Activated T-cell treated with anti-CD3 and anti-CD28 coated beads for 48 hours (primary cell): ENCODE measurements around the gene CEP350.

Experiments used
- DNase-seq: peaks from one replicate; pipeline ENCODE4 v3.0.0-alpha.2; 2020; ENCODE audit warnings: low read depth

Gene CEP350, protein sequence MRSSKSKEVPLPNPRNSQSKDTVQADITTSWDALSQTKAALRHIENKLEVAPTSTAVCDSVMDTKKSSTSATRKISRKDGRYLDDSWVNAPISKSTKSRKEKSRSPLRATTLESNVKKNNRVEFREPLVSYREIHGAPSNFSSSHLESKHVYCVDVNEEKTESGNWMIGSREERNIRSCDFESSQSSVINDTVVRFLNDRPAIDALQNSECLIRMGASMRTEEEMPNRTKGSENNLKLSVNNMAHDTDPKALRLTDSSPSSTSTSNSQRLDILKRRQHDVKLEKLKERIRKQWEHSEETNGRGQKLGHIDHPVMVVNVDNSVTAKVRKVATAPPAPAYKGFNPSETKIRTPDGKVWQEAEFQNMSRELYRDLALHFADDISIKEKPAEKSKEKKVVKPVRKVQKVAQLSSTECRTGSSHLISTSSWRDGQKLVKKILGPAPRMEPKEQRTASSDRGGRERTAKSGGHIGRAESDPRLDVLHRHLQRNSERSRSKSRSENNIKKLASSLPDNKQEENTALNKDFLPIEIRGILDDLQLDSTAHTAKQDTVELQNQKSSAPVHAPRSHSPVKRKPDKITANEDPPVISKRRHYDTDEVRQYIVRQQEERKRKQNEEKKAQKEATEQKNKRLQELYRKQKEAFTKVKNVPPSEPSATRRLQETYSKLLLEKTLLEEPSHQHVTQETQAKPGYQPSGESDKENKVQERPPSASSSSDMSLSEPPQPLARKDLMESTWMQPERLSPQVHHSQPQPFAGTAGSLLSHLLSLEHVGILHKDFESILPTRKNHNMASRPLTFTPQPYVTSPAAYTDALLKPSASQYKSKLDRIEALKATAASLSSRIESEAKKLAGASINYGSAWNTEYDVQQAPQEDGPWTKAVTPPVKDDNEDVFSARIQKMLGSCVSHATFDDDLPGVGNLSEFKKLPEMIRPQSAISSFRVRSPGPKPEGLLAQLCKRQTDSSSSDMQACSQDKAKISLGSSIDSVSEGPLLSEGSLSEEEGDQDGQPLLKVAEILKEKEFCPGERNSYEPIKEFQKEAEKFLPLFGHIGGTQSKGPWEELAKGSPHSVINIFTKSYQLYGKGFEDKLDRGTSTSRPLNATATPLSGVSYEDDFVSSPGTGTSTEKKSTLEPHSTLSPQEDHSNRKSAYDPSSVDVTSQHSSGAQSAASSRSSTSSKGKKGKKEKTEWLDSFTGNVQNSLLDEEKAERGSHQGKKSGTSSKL (N-terminal part only)

DNA sequence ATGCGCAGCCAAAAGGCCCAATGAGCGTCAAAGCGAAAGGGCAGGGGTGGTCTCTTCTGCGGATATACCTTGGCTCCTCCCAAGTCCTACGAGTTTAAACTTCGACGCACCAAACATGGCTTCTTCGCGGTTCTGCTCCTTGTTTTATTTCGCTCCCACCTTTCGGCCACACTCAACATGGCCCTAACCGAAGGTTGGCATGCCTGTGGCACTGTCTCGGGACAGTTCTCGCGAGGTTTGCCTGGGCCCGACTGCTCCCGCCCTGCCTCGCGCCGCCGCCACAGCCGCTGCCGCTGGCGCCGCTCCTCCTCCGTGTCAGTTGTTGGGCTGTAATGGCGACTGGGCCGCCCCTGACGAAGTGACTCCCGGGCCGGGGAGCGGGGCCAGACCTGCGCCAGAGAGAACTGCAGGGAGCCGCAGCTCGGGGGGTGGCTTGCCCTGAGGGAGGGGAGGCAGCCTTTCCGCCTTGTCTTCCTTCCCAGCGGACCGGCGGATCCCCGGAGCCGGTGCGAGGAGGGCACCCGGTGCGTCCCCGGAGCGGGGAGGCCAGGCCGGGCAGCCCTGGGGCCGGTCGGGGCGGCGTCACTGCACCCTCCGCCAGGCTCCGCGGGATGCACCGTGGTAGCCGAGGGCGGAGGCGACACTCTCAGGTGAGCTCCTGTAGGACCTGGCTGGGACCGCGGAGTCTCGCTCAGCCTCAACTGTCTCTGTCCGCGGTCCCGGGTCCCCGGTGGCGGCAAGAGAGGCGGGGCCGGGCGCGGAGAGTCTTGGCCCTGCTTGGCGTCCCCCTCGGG, at the start of gene CEP350:
CEP350 (plus strand) TSS at position 318 of the 794 bp plus-strand sequence. CDS start 31,372 bp downstream, outside the sequence.
- peak; percentile 96 for DNase-seq

DNA sequence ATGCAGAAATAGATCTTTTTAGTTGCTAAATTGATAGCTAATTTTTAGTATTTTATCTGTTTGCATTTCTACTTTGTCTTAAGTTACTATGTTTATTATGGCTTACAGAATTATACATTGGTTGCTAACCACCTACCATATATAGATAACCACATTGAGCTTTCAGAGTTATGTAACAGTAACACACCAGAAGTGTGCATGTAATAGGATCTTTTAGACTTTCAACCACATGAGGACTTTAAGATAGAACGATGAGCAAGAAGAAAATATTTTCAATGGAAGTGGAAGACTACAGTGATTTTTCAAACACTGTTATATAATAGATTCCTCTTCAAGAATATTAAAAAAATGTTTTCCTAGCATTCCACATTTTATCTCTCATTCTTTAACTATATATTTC, 43.7 kb upstream of the CEP350 start:
- DNase-seq = no peak

DNA sequence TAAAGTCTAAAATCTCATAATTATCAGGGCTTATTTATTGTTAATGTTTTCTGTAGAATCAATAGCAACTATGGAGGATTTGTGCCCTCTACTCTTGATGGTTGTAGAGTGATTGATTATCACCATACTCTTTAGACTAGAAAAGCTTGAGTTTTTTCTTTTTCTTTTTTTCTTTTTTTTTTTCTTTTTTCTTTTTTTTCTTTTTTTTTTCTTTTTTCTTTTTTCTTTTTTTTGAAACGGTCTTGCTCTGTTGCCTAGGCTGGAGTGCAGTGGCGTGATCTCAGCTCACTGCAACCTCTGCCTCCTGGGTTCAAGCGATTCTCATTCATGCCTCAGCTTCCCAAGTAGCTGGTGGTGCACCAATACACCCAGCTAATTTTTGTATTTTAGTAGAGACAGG, 42.8 kb upstream of the CEP350 start:
- no peak for DNase-seq

DNA sequence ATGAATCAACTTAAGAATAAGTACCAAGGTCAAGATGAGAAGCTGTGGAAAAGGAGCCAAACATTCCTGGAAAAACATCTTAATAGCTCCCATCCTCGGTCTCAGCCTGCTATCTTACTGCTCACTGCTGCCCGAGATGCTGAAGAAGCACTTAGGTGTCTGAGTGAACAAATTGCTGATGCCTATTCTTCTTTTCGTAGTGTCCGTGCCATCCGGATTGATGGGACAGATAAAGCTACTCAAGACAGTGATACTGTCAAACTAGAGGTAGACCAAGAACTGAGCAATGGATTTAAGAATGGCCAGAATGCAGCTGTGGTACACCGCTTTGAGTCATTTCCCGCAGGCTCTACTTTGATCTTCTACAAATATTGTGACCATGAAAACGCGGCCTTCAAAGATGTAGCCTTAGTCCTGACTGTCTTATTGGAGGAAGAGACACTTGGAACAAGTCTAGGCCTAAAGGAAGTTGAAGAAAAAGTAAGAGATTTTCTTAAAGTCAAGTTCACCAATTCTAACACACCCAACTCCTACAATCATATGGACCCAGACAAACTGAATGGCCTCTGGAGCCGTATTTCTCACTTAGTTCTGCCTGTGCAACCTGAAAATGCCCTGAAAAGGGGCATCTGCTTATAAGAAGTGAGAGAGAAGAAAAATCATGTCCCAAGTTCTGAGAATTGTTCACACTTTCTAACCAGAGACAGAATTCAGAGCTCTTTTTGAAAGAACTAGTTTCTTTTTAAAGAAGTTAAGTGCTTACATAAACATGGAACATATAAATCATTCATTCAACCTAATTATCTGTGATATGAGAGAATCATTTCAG, 36.8 kb upstream of the CEP350 start:
- no peak for DNase-seq

DNA sequence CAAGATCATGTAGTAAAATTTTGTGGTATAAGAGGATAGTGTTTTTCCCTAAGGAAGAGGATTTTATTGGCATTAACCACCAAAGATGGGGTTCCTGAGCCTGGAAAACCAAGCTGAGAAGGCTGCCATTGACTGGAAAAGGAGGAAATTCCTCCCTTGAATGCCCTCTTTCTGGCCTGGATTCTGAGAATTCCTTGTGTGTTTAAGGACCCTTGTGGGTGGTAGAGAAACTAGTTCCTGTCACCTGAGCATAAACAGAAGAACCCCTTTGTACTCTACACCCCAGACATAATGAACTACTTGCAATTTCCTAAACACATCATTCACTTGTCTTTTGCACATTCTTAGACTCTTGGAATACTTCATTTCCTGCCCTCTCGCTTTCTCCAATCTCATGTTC, 33.1 kb upstream of the CEP350 start:
- DNase-seq = no peak

DNA sequence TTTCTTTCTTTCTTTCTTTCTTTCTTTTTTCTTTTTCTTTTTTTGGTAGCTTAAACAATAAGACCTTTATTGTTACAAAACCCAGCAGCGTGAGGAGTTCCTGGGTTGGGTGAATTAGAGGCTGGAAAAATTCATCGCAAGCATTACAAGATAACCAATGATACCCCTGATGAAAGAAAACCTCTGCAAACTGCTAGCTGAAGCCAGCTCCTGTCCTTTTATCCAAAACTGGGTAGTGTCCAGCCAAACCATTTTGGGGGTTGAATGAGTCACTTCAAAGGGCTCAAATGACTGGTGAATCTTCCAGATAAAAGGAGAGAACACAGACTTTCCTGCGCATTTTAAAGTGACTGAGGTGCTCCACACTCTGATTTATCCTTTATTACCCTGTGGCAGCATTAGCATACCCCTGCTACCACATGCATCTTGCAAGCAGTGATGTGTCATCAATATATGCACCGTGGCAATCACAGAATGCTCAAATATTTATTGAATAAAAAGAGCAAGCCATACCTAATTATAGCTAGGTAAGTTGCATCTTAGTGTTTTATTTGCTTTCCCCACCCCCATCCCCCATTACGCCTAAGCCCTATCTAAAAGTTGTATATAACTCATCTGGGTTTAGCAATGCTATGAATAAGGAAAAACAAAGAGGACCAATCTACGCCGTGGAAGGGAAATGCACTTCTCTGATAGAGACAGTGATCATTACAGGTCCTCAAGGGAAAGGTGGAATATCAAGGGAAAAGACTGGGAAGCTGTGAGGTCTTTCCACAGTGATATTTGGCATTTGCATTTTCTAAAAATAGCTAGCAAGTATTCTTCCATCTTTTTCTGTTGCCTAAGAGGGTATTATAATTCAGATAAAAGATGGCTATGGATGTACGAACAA, 32.4 kb upstream of the CEP350 start:
- no peak for DNase-seq

DNA sequence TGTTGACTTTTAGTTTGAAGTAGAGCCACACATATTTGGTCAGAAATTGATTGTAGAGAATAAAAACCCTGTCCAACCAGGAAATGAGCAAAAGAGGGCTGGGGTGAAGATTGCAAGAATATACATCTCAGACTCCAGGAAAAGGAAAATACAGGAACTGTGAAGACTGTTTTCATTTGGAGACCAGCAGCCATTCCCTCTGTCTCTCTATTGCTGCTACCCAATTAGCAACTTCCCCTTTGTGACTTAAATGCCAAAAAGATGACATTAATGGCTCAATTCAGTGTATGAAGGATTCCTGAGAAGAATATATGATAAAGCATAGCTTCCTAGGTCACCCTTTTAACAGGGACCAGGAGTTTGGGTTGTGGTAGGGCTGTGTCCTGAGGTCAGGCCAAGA, 31.6 kb upstream of the CEP350 start:
- DNase-seq = no peak

DNA sequence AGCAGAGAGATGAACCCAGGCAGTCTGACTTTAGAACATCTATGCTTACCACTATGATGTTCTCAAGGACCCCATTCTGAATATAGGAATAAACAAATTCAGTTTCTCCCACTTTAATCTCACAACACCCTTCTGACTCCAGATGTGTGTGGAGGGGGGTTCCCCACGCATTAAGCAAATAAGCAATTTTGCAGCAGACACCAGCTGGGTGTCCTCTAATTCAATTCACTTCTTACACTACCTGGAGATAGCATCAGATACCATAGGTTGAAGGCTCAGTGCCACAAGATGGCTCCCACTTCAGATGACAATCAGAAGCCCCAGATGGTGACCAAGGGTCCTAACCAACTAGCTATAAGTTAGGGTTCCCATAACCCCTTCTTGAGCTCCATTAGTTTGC, 30.3 kb upstream of the CEP350 start:
- no peak for DNase-seq

DNA sequence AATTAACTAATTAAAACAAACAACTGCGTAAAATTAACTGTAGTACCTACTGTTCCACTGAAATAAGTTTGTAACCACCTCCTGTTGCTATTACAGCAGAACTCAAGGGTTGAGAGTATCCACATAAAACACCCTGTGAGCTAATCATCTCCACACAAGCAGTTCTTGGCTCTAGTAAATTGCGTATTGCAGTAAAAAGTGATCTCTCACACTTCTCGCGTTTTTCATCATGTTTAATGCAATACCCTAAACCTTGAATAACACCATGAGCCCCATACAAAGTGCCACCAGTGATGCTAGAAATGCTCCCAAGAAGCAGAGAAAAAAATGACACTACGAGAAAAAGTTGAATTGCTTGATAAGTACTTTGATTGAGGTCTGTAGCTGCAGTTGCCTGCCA, 29.3 kb upstream of the CEP350 start:
- DNase-seq = no peak

DNA sequence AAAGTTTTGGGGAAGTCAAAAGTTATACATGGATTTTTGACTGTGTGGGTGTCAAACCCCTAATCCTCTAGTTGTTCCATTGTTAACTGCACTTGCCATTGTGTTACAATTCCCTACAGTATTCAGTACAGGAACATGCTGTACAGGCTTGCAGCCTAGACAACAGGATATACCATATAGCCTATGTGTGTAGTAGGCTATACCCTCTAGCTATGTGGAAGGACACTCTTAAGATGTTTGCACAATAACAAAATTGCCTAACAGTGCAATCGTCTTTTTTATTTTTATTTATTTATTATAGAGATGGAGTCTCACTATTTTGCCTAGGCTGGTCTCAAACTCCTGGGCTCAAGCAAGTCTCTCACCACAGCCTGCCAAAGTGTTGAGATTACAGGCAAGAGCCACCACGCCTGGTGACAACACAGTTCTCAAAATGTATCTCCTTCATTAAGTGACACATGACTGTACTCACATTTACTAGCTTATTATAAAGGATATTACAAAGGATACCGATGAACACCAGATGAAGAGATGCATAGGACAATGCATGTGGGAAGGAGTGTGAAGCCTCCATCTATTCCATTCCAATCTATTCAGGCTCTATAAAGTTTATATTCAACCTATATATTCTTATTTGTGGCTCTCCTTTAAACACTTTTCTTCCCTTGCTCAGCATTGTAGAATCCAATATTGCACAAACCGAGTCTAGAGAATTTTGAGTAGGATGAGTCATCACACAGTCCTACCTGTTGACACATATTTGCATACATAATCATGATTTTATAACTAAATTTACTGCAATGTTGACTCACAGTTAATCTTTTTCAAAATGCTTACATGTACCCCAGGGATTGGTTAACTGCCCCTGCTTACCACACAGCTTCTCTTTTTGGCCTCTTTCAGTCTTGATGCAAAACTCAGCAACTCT, 28.4 kb upstream of the CEP350 start:
- no peak for DNase-seq

DNA sequence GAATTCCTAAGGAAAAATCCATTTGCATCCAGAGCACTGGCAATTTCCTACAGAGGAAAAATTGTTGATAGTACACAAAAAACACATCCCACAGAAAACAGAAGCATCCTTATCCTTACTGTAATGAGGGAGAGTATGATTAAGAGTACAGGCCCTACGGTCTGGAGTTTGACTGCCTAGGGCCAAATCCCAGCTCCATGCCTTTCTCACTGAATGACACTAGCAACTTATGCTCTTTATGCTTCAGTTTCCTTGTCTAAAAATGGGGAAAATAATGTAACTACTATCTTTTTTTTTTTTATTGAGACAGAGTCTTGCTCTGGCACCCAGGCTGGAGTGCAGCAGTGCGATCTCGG, 27.8 kb upstream of the CEP350 start:
- DNase-seq = no peak

DNA sequence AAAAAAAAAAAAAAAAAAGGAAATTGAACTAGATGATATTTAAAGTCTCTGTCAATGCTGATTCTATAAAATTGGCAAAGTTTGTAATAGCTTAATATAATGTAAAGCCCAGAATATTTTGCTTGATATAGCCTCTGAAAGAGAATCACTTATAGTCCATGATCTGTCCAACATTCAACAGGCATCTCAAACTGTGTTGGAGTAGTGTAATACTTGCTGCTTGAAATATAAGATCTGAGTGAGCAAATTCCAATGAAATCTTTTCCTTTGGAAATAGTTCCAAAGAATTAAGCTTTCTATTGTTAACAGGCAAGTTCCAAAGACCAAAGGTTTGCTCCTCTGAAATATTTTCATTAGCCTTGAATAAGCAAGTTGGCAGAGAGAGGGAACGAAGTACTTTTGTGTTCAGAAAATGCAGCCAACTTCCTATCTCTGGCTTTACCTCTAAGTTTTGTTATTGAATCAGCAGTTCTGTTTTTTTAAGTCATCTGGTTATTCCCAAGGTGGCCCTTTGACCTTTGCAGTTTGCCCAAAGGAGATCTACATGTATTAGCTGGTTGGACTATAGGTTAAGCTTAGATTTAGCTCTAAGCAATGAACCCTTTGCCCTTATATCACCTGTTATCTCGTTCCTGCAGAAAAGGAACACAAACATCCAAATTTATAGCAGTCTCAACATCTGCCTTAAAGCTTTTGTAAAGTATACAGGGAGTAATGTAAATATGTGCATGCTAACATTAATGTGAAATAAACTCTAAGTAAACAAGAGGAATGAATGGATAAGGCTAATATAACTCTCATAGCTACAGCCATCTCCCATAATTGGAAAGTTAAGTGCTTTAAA, 24.4 kb upstream of the CEP350 start:
- no peak for DNase-seq

DNA sequence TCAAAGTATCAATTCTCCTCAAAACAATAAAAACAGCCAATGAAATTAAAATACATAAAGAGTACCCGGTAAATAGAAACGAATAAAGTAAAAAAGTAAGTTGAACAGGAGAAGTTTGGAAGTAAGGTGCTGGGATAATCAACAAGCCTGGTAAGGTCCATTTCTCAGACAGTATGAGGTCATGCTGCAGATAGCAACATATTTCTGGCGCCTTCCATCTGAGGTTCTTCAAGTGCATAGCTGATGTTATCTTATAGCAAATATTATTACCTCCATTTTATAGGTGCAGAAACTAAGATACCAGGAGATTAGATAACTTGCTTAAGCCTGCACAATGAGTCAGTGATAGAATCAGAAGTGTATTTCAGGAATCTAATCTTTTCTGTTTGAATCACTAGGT, 23.7 kb upstream of the CEP350 start:
- no peak for DNase-seq

DNA sequence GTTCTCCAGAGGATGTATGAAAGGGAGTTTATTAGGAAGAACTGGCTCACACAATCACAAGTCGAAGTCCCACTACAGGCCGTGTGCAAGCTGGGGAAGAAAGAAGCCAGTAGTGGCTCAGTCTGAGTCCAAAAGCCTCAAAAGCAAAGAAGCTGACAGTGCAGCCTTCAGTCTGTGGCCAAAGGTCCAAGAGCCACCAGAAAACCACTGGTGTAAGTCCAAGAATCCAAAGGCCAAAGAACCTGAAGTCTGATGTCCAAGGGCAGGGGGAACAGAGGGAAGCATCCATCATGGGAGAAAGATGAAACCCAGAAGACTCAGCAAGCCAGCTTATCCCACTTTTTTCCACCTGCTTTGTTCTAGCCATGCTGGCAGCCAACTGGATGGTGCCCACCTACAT, 21.4 kb upstream of the CEP350 start:
- DNase-seq = no peak

DNA sequence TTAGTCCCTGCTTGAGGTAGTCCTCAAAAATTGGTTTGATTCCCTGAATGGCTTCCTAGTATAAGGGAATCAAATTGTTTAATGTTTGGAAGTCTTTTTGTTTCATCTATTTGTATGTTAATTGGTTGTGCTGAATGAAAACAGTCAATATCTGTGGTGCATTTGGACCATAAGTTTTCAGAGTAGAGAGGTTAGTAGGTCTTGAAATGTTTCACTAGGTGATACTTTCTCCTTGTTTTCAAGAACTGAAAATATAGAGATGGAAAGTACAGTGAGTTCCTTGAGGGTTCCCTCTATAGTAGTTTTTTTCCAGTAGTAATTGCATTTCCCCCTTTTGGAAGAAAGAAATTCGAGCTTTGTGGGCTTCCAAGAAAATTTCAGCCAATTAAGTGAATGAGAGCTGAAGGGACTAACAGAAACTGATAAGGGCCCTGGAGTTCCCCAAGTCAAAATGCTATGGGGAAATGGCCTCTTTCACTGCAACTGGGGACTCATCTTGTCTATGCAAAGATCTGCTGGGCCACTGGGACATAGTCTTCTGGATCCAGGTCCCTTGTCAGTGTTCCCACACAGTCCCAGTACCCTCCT, 18.6 kb upstream of the CEP350 start:
- no peak for DNase-seq

DNA sequence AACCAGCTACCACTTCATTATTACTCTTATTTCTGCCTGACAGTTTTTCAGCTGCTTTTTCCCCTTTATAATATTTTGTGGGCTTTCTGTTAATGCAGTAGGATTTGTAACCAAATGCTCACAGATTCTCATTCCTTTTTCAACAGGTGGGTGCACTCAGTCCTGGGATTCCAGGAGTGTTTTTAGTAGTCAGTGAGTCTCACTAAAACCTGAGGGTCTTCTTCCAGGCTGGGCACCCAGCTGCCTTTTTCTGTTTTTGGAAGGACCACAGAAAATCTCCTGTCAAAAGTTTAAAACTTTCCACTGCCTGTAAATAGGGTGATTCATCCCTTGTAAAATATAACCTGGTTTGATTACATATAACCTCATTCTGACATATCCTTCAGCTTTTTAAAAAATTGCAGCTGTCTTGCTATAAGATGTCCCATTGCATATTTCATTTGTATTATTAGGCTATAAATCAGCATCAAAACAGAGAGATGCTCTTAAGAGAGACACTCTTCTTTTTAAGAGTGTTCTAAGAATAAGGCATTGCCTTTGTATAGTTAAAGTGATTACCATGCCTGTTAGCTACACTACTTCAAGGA, 16.8 kb upstream of the CEP350 start:
- no peak for DNase-seq

DNA sequence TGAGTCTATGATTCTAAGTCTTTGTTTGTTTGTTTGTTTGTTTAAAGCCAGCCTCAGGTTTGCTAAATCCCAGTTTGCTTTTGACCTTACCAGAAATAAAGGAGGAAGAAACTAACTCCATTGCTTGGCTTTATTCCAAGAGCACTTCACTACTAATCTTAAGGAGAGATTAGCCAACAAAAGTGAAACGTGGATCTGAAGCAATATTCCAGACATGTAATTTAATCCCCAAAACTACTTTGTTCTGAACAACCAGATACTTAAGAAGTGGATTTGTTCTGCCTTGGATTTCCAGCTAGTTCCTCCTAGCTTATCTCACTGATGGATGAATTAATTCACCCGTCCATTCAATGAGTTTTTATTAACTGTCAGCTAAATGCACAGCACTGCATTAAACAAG, 15.9 kb upstream of the CEP350 start:
- DNase-seq = no peak
